LoVo (cell line): ENCODE measurements around the gene TEX28.
"Not testable (repeated sequence)": the region's sequence is repeated elsewhere in the genome, so short reads cannot be mapped to it uniquely, and the experiment has no call there.

Source experiments
- DNase-seq: peaks from one replicate; pipeline ENCODE4 v3.0.0-alpha.2; 2016; ENCODE audit warnings: low spot score

TEX28 gene

DNA sequence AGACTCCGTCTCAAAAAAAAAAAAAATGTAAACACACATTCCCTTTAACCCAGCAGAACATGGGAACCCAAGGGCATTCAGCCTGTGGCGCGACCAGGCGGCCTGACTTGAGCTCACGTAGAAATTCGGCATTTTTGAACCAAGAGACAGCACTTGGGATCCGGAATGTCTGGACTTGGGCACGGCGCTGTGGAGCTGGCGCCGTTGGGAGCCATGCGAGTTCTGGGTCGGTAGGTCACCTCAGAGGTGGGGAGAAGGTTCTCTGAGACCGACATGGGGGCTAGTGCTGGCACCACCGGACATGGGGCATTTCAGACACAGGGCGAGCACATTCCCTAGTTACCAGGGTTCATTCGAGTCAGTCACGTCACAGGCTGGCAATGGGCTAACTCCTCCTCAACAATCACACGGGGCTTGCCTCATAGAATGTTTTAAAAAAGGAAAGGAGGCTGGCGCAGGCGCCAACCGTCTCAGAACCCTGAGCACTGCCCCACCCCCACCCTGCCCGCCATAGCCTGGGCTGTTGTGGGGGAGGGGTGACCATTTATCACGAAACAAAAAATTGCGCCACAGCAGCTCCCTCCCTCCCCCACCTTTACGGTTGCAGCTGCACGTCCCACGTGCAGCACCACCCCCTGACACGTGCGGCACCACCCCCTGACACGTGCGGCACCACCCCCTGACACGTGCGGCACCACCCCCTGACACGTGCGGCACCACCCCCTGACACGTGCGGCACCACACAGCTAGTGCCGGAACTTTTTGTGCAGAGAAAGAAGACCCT, at the start of gene TEX28:
TEX28 (minus strand) TSS at position 334 of the 784 bp plus-strand sequence. CDS start 3,007 bp downstream, outside the sequence.
- no peak for DNase-seq

GRCh38 chrX:154343620-154344019, 48.7 kb upstream of the TEX28 start:
- DNase-seq: not testable (repeated sequence)

DNA sequence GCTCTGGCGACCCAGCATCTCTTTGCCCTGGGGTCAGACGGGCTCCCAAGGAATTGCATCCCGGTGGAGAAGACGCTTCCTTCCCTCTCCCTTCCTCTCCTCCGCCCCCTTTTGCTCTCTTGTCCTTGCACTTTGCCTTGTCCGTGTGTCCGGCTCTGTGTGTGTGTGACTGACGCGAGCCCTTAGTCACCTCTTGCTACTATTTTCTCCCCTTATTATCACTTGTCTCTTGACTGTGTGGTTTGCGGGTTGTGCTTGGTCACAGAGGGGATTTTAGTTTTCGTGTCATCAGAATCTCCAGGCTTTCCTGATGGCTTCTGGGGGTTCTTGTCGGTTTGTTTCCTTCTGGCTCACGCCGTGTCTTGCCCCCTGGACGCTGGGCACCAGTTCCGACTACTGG, 48.1 kb upstream of the TEX28 start:
- DNase-seq: not testable (repeated sequence)

DNA sequence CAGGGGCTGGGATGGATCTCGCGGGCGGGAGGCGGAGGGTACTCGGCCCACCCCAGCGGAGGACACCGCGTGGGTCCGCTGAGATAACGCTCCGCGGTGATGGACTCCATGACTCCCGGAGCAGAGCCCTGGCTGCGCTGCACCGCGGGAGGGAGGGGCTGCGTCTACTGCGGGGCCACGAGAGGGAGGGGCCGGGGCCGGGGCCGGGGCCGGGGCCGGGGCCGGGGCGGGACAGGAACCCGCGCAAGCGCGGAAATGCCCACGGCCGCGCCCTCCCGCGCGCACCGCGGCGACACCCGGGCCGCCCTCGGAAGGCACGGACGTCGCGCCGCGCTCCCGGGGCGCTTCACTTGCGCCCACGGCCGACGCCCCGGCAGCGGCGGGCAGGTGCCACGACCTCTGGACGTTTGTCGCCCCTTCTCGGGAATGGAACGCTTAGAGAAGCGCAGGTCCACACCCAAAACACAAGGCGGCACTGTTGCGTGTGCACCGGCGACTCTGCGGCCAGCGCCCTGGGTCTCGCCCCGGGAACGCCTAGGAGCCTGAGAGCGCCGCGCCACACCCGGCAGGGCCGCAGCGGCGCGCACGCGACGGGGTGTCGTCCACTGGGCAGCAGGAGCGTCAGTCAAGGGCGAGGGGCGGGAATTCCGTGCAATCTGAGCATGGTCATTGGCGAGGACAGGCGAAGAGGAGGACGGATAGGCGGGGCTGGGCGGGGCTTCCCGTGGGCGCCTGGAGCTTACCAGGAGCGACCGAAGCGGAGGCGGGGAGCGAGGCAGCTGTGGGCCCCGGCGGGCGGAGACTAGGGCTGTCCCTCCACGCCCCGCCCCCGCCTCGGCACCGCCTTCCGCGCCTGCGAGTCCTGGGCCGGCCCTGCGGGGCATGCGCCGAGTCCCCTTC, 46.7 kb upstream of the TEX28 start:
- DNase-seq: not testable (repeated sequence)

DNA sequence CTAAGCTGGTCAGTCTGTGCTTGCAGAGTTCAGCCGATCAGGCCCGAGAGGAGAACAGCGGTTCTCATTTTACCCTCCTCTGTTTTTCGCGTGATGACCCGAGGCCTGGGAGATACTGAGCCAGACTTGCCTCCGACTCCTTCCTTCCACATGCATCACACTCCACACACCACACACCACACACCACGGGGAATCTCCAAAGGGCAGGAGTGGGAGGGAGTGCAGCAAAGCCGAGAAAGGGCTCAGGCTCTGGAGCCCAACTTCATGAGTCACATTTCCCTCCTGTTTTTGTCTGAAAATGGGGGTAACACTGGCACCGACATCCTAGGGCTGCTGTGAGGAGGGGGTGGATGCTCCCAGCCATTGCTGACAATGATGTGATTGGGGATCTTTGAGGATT, 39.6 kb upstream of the TEX28 start:
- no peak for DNase-seq

DNA sequence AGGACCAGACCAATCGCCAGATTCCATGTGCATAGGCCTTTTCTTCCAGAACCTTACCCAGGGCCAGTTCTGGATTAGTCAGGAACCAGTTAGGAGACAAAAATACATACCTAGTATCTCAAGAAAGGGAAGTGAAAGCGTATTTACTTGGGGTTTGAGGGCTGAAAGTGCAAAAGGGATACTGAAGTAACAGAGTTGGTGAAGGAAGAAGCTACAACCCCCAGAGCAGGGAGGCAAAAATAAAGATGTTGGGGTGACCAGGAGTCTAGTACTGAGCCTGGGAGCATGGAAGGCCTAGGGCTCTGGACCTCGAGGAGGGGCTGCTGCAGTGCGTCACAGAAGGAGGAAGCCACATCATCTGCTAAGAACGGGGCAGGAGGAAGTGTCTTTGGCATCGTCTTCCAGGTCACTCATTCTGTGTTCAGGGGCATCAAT, 38.9 kb upstream of the TEX28 start:
- no peak for DNase-seq

DNA sequence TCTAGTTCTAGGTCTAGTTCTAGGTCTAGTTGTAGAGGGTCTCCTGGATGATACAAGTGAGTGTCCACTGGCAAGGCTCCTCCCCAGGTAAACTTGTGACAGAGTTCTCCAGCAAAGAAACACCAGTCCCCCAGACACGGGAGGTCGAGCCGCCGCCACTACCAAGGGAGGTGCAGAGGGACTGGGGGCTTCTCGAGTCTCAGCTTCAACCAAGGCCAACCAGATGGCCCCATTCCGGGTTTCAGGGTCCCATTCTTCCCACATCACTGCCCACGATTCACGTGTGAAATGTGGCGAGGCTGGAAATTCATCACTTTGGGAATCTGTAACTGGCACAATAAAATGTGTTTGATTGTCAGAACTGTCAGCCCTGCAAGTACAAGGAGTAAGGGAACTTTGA, 38.2 kb upstream of the TEX28 start:
- DNase-seq: no peak

- no peak for DNase-seq
Measured at GRCh38 chrX:154332561-154332960, 37.6 kb upstream of the TEX28 start.

DNA sequence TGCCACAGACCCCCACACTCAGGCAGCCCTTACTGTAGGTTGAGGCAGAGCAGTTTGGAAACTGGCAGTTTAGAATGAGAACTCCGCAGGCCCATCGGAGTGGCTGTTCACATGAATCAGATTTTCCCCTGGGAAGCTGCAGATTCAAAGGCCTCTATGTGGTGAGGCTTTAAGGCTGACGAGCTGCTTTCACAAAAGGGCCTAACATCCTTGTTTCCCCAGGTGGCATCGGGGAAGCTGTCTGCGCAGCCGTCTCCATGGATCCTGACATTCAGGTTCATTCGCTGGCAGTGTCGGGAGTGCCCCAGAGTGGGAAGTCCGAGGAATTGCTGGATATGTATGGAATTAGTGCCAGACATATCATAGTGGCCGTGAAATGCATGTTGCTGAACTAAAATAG, 34.4 kb upstream of the TEX28 start:
- no peak for DNase-seq

GRCh38 chrX:154328646-154329045, 33.7 kb upstream of the TEX28 start:
- DNase-seq: no peak

DNA sequence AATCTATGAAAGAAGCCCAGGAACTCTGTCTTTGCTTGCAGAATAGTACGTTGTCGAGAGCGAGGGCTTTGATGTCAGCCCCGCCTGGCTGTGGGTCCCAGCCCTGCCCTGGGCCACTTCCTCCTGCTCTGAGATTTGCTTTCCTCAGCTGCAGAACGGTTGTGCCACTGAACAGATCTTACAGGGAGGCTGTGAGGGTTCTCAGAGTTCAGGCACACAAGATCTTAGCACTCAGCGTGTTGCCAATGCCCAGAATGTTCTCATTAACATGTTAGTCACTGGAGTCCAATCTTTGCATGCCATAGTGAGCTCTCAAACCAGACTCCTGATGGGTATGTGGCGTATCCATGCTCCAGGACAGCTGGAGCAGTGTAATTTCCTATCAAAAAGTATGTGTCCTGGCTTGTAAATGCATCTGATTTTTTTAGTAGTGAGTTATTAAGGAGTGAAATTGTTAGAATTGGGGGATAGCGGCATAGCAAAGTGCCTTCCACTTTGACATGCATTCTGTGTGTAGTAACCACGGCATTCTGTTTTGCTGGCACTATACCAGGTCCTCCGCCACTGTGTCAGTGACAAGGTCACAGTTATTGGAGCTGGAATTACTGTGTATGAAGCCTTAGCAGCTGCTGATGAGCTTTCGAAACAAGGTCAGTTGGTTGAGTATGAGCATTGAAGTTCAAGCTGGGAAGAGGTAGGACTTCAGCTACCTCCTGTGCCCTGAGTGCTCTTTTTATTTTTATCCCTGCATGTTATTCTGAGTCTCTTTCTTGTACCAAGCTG, 32.3 kb upstream of the TEX28 start:
- no peak for DNase-seq

DNA sequence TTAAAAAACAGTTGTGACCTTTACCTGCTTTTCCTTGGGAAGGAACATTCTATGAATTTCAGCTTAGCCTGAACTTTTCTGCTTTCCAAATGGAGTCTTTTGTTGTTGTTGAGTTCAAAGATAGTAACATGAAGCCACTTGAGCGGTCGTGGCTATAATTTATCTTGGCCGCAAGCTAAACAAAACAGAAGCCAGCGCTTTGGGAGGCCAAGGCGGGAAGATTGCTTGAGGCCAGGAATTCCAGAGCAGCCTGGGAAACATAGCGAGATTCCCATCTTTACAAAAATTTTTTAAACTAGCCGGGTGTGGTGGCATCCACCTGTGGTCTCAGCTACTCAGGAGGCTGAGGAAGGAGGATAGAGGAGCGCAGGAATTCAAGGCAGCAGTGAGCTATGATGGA, 30.6 kb upstream of the TEX28 start:
- DNase-seq: no peak

DNA sequence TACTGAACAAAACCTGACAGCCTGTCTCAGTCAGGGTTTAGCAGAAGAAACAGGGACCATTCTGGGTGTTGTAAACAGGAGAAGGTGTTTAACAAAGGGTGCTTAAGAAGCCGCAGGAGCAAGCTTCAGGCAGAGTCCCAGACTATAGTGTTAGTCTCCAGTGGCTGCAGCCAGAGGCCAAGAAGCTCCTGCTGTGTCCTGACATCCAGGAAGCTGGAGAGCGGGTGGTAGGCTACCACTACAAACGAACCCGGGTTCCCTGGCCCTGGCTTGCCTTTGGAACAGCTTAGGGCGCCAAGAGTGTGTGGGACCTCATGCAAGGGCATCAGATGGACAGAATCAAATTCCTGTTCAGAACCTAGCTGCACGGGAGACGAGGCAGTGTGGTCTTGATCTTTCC, 28.6 kb upstream of the TEX28 start:
- DNase-seq: no peak

DNA sequence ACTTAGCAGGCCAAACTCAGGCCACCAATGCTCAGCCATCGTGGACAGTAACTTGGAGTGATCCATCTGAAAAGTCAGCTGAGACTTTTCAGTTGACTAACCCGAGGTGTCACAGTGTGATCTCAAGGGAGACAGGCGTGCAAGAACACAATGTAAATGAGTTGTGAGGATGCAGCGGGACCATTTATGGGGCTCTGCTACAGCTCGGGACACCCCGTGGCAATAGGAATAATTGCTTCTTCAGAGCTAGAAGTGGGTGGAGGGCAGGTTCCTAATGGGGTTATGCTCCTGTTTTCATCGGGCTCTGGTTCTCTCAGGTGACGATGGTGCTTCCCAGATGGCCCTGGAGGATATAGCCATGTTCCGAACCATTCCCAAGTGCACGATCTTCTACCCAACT, 28.0 kb upstream of the TEX28 start:
- no peak for DNase-seq

DNA sequence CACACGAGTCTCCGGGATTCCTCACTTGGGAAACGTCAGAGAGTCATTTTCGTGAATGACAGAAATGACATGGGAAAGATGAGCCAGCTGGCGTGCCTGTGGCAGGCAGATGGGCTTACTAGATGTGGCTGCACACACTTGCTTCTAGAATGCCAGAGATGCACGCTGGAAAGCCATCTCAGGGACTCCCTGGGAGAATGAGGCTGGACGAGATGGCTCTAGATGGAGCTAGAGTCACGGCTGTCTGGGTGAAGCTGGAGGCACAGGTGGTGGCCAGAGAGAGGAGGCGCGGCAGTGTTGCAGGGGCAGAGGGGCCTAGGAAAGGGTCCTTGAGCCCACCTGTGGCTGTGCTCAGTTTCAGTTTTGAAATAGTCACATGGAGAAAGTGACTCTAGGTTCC, 26.7 kb upstream of the TEX28 start:
- no peak for DNase-seq

- DNase-seq: no peak
Measured at GRCh38 chrX:154321152-154321551, 26.2 kb upstream of the TEX28 start.

DNA sequence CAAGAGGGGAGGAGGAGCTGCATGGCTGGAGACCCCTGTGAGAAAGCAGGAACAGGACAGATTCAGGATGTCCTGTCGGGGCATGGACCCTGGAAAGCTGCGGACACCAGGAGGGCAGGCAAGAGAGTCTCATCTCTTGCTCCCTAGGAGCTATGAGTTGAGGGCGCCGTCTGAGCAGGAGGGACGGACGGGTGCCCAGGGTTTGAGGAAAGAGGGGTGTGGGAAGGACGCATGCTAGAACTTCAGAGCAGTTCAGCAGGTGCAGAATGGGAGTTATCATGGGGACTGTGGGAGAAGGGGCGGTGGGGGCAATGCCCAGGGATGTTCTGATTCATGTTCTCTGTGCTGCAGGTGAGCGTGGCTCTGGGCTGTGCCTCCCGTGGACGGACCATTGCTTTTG, 25.5 kb upstream of the TEX28 start:
- DNase-seq: no peak

GRCh38 chrX:154317391-154317995, 22.6 kb upstream of the TEX28 start:
- DNase-seq: no peak

DNA sequence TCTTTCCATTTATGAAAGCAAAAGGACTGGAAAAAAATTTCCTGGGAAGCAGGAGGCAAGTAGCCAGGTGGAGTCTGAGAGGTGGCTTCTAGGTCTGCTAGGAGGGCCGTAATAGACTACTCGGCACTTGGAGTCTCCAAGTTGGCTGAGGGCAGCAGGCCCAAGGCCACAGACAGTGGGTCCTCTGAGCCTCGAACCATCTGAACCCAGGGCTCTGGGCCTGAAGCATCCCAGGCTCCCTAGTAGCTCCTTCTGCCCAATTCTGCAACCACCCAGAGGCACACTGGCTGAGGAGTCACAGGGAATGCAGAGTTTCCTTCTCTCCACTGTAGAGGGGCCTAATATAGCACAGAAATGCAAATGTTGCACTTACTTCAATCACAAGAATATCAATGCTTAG, 20.5 kb upstream of the TEX28 start:
- DNase-seq: no peak

DNA sequence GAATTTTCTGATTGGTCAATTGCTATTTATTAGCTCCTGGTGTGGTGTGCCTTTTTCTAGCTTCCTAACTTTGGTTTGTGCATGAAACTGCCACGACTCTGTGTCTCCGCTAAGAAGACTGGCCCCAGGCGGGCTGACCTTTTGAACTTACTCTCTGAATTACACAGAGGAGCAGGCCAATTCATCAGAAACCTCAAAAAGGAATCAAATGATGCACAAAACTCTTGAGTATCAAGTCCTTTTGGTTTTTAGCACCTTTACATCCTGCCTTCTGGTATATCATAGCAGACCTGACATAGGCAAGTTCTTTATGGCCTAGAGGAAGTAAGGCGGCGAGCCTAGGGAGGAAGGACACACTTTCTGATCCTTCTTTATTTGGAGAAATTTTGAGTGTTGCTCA, 18.2 kb upstream of the TEX28 start:
- DNase-seq: no peak

GRCh38 chrX:154312116-154312515, 17.2 kb upstream of the TEX28 start:
- no peak for DNase-seq
